Measurements from ENCODE around the gene VPS13A. TPM values are rescaled to one million over a fixed set of nuclear protein-coding genes. Genes with fewer than 3 reads are reported as not detected.

The VPS13A gene
- polyA plus RNA-seq, 1 donor from 2014 or later: 20.6 TPM

DNA sequence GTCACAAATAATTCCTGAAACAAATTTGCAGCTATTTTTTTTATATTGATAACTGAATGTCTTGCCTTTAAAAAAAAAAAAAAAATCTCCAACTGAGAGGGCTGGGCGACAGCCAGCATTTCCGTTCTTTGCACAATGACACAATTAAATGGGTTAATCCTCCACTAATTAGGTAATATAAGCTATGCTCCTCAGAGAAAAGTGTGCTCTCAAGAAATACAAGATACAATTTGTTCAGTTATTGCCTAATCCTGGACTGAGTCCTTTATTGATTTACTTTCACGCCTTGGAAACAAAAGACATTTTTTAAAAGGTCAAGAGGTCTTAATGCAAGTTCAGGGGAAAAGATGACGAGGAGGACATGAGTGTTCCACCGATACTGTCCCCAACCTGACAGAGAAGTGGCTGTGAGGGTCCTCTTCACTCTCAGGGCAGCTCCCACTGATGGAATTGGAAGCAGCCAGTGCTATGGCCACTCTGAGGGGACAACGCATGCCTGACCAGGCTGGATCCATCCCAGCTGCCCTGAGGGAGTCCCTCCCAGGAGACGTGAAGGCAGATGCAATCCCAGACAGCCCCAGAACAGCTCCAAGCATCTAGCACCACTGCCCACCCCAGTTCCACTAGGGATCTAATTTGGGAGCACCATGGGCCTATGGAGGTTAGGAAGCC, 250.1 kb downstream of the VPS13A start:
- Histone ChIP-seq H3K4me3 (ENCODE audit: low read length) (no peak overlapping the region), H4K20me1 (ENCODE audit: insufficient read depth) (no peaks in the 10 kb centered on the region), H3K27me3 (ENCODE audit: insufficient read depth, low read depth, low read length) (no peaks in the 10 kb centered on the region), H3K9ac (ENCODE audit: low read length) (no peak overlapping the region), H3K4me2 (ENCODE audit: low read length) (no peak overlapping the region), H3K9me3 (ENCODE audit: low read length) (no peaks in the 10 kb centered on the region), H3F3A (ENCODE audit: insufficient read depth, low read length, poor library complexity, severe bottlenecking) (no peaks in the 10 kb centered on the region), H3K36me3 (ENCODE audit: insufficient read depth, low read length) (no peaks in the 10 kb centered on the region), H3K9me2 (ENCODE audit: insufficient read depth, low read length) (no peaks in the 10 kb centered on the region), H3K79me2 (replicated peaks; ENCODE audit: insufficient read depth, low read length) (no peaks in the 10 kb centered on the region), H3K27ac (ENCODE audit: low read length) (no peak overlapping the region), H2AFZ (ENCODE audit: low read depth, low read length) (no peak overlapping the region)
- TF ChIP-seq EP300 (conservative IDR thresholded peaks at IDR 0.05; ENCODE audit: poor library complexity, severe bottlenecking) (no peak), MXI1 (conservative IDR thresholded peaks at IDR 0.05; ENCODE audit: poor library complexity, severe bottlenecking) (no peak), EZH2 (IDR thresholded peaks at IDR 0.05; ENCODE audit: borderline replicate concordance, insufficient read depth, low read length, poor library complexity, severe bottlenecking) (no peak), POLR2AphosphoS5 (IDR thresholded peaks at IDR 0.05) (no peak), TAF1 (IDR thresholded peaks at IDR 0.05; ENCODE audit: low read depth) (no peak), SMC3 (conservative IDR thresholded peaks at IDR 0.05; ENCODE audit: poor library complexity) (no peak), RAD21 (conservative IDR thresholded peaks at IDR 0.05) (no peak)
- TF ChIP-seq, protein P1, sequence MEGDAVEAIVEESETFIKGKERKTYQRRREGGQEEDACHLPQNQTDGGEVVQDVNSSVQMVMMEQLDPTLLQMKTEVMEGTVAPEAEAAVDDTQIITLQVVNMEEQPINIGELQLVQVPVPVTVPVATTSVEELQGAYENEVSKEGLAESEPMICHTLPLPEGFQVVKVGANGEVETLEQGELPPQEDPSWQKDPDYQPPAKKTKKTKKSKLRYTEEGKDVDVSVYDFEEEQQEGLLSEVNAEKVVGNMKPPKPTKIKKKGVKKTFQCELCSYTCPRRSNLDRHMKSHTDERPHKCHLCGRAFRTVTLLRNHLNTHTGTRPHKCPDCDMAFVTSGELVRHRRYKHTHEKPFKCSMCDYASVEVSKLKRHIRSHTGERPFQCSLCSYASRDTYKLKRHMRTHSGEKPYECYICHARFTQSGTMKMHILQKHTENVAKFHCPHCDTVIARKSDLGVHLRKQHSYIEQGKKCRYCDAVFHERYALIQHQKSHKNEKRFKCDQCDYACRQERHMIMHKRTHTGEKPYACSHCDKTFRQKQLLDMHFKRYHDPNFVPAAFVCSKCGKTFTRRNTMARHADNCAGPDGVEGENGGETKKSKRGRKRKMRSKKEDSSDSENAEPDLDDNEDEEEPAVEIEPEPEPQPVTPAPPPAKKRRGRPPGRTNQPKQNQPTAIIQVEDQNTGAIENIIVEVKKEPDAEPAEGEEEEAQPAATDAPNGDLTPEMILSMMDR (IDR thresholded peaks at IDR 0.05; ENCODE audit: poor library complexity, severe bottlenecking): no peak
- TF ChIP-seq, protein P2, sequence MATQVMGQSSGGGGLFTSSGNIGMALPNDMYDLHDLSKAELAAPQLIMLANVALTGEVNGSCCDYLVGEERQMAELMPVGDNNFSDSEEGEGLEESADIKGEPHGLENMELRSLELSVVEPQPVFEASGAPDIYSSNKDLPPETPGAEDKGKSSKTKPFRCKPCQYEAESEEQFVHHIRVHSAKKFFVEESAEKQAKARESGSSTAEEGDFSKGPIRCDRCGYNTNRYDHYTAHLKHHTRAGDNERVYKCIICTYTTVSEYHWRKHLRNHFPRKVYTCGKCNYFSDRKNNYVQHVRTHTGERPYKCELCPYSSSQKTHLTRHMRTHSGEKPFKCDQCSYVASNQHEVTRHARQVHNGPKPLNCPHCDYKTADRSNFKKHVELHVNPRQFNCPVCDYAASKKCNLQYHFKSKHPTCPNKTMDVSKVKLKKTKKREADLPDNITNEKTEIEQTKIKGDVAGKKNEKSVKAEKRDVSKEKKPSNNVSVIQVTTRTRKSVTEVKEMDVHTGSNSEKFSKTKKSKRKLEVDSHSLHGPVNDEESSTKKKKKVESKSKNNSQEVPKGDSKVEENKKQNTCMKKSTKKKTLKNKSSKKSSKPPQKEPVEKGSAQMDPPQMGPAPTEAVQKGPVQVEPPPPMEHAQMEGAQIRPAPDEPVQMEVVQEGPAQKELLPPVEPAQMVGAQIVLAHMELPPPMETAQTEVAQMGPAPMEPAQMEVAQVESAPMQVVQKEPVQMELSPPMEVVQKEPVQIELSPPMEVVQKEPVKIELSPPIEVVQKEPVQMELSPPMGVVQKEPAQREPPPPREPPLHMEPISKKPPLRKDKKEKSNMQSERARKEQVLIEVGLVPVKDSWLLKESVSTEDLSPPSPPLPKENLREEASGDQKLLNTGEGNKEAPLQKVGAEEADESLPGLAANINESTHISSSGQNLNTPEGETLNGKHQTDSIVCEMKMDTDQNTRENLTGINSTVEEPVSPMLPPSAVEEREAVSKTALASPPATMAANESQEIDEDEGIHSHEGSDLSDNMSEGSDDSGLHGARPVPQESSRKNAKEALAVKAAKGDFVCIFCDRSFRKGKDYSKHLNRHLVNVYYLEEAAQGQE (IDR thresholded peaks at IDR 0.05; ENCODE audit: borderline replicate concordance): no peak

DNA sequence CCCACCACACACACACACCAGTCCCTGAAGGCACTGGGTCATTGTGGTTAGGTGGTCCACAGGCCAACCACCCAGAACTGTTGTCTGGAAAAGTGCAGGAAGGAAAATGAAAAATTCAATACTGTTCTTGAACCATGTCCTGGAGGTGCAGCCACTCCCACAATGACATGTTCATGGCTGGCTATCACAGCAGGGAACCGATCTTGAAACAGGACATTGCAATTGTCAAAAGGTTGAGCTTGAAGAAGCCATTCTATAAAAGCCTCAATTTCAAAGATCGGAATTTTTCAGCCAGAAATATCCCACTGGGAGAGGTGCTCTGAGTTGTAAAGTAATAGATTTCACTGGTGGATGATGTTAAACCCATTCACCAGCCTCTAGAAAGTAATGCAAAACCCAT, 252.6 kb downstream of the VPS13A start:
- no peaks in the 10 kb centered on the region for H3K36me3 ChIP-seq (ENCODE audit: insufficient read depth, low read length)
- no peak overlapping the region for H3K4me2 ChIP-seq (ENCODE audit: low read length)
- no peaks in the 10 kb centered on the region for H3F3A ChIP-seq (ENCODE audit: insufficient read depth, low read length, poor library complexity, severe bottlenecking)
- no peaks in the 10 kb centered on the region for H3K9me2 ChIP-seq (ENCODE audit: insufficient read depth, low read length)
- TF ChIP-seq EP300 (conservative IDR thresholded peaks at IDR 0.05; ENCODE audit: poor library complexity, severe bottlenecking) (no peak), RAD21 (conservative IDR thresholded peaks at IDR 0.05) (no peak), POLR2AphosphoS5 (IDR thresholded peaks at IDR 0.05) (no peak), EZH2 (IDR thresholded peaks at IDR 0.05; ENCODE audit: borderline replicate concordance, insufficient read depth, low read length, poor library complexity, severe bottlenecking) (no peak), TAF1 (IDR thresholded peaks at IDR 0.05; ENCODE audit: low read depth) (no peak), MXI1 (conservative IDR thresholded peaks at IDR 0.05; ENCODE audit: poor library complexity, severe bottlenecking) (no peak), SMC3 (conservative IDR thresholded peaks at IDR 0.05; ENCODE audit: poor library complexity) (no peak)
- TF ChIP-seq, protein P2 (IDR thresholded peaks at IDR 0.05; ENCODE audit: borderline replicate concordance): no peak
- TF ChIP-seq, protein P1 (IDR thresholded peaks at IDR 0.05; ENCODE audit: poor library complexity, severe bottlenecking): no peak
- H3K9ac ChIP-seq (ENCODE audit: low read length): no peak overlapping the region
- no peaks in the 10 kb centered on the region for H3K79me2 ChIP-seq (replicated peaks; ENCODE audit: insufficient read depth, low read length)
- no peak overlapping the region for H2AFZ ChIP-seq (ENCODE audit: low read depth, low read length)
- H3K9me3 ChIP-seq (ENCODE audit: low read length): no peaks in the 10 kb centered on the region
- H3K27ac ChIP-seq (ENCODE audit: low read length): no peak overlapping the region
- no peaks in the 10 kb centered on the region for H3K27me3 ChIP-seq (ENCODE audit: insufficient read depth, low read depth, low read length)
- H4K20me1 ChIP-seq (ENCODE audit: insufficient read depth): no peaks in the 10 kb centered on the region
- H3K4me3 ChIP-seq (ENCODE audit: low read length): no peak overlapping the region

Data from neural cell (in vitro differentiated cells).